H1 (cell line): ENCODE data around the gene B4GAT1. TPM values are rescaled to one million over a fixed set of nuclear protein-coding genes. Genes with fewer than 3 reads are reported as not detected.

ENCODE experiments used
- CTCF ChIA-PET: fragments of 300-600 bp; sonication (Branson Sonifier 250); formaldehyde crosslinking; loops from one replicate; lab custom pipeline; 2021; ENCODE audit not compliant: partially characterized antibody; lab: Charles Lee
- POLR2A ChIA-PET: fragments of 300-600 bp; sonication (Branson Sonifier 250); formaldehyde crosslinking; loops from one replicate; lab custom pipeline; 2021; ENCODE audit warnings: inconsistent platforms; ENCODE audit not compliant: partially characterized antibody; lab: Charles Lee
- DNase-seq, 2 experiments: peaks; one replicate each; pipeline versions ENCODE4 v3.0.0 to v3.0.0-alpha.2; 2010 to 2022; ENCODE audit warnings: low spot score in 2 of 2, low read depth in 1 of 2, mixed read lengths in 1 of 2
- FAIRE-seq: peaks from 2 replicates; lab custom pipeline; 2011; peaks lifted over from hg19 to GRCh38; lab: Jason Lieb, UNC
- H2AFZ ChIP-seq: 2 replicates; pipeline ENCODE4 v1.8.1; 2012; ENCODE audit warnings: low read length, inconsistent platforms
- H2AK5ac ChIP-seq: 2 replicates; pipeline ENCODE4 v1.6.1; 2013; ENCODE audit warnings: low read depth, low read length
- H2BK120ac ChIP-seq: replicated peaks from 2 replicates; pipeline ENCODE3; 2013; ENCODE audit warnings: low read depth, low read length, inconsistent platforms
- H2BK12ac ChIP-seq: 2 replicates; pipeline ENCODE4 v1.6.1; 2013; ENCODE audit warnings: low read depth, low read length
- H2BK15ac ChIP-seq: 2 replicates; pipeline ENCODE4 v1.6.1; 2013; ENCODE audit warnings: low read length
- H2BK20ac ChIP-seq: 2 replicates; pipeline ENCODE4 v1.6.1; 2013; ENCODE audit warnings: low read length
- H2BK5ac ChIP-seq: 2 replicates; pipeline ENCODE4 v1.6.1; 2013; ENCODE audit warnings: low read depth, low read length
- H3K14ac ChIP-seq: 2 replicates; pipeline ENCODE4 v1.6.1; 2013; ENCODE audit warnings: inconsistent platforms; ENCODE audit not compliant: insufficient read length
- H3K18ac ChIP-seq: 2 replicates; pipeline ENCODE4 v1.6.1; 2013; ENCODE audit warnings: low read length; ENCODE audit errors: extremely low read depth
- H3K23ac ChIP-seq: 2 replicates; pipeline ENCODE4 v1.6.1; 2013; ENCODE audit warnings: inconsistent platforms; ENCODE audit not compliant: insufficient read length
- H3K23me2 ChIP-seq: 2 replicates; pipeline ENCODE4 v1.6.1; 2013; ENCODE audit warnings: low read depth, low read length
- H3K27ac ChIP-seq: 2 replicates; pipeline ENCODE4 v1.6.1; 2011; ENCODE audit warnings: low read depth, low read length, inconsistent platforms
- H3K27me3 ChIP-seq, 4 experiments: replicated peaks in 1 of 4; 1 replicate in 1 of 4; 2 replicates in 3 of 4; pipeline versions ENCODE4 v1.6.1 to v1.8.1; 2011 to 2013; ENCODE audit warnings: low read length in 3 of 4, mild to moderate bottlenecking in 3 of 4, inconsistent platforms in 2 of 4, mixed read lengths in 2 of 4, moderate library complexity in 1 of 4; ENCODE audit not compliant: control insufficient read depth in 3 of 4, insufficient read depth in 3 of 4; ENCODE audit errors: extremely low read depth in 1 of 4
- H3K36me3 ChIP-seq, 4 experiments: 2 replicates each; pipeline versions ENCODE4 v1.6.1 to v1.8.1; 2011 to 2013; ENCODE audit warnings: mild to moderate bottlenecking in 4 of 4, low read length in 3 of 4, moderate library complexity in 2 of 4, control low read depth in 1 of 4, inconsistent platforms in 1 of 4; ENCODE audit not compliant: insufficient read depth in 4 of 4, control insufficient read depth in 2 of 4
- H3K4ac ChIP-seq: replicated peaks from 2 replicates; pipeline ENCODE3; 2013; ENCODE audit warnings: low read length, low read depth, mixed read lengths, inconsistent platforms; ENCODE audit not compliant: insufficient read length
- H3K4me1 ChIP-seq, 4 experiments: replicated peaks in 1 of 4; 1 replicate in 1 of 4; 2 replicates in 3 of 4; pipeline versions ENCODE4 v1.6.1 to v1.8.1; 2011 to 2013; ENCODE audit warnings: low read length in 3 of 4, inconsistent platforms in 2 of 4, mixed read lengths in 1 of 4; ENCODE audit not compliant: insufficient read depth in 4 of 4, control insufficient read depth in 3 of 4
- H3K4me2 ChIP-seq, 2 experiments: 2 replicates each; pipeline versions ENCODE4 v1.6.1 to v1.8.1; 2011 to 2013; ENCODE audit warnings: low read depth in 2 of 2, low read length in 2 of 2, control low read depth in 1 of 2, inconsistent platforms in 1 of 2, mild to moderate bottlenecking in 1 of 2; ENCODE audit not compliant: insufficient read depth in 1 of 2
- H3K4me3 ChIP-seq, 4 experiments: fragments of 200-600, 300-600 bp in 1 of 4; sonication (generic), shearing (Covaris generic), sonication (Bioruptor Twin) in 1 of 4; 2 replicates each; pipeline versions ENCODE4 v1.5.1 to v1.8.1; 2011 to 2016; ENCODE audit warnings: low read length in 4 of 4, low read depth in 3 of 4, control low read depth in 2 of 4, inconsistent platforms in 2 of 4, mild to moderate bottlenecking in 2 of 4, mixed read lengths in 1 of 4, moderate library complexity in 1 of 4; ENCODE audit not compliant: insufficient read depth in 2 of 4; ENCODE audit errors: extremely low read depth in 1 of 4
- H3K56ac ChIP-seq: replicated peaks from 2 replicates; pipeline ENCODE3; 2013; ENCODE audit warnings: low read depth, mild to moderate bottlenecking, mixed read lengths, low read length, inconsistent platforms; ENCODE audit not compliant: insufficient read length
- H3K79me1 ChIP-seq: 2 replicates; pipeline ENCODE4 v1.6.1; 2013; ENCODE audit warnings: low read depth, low read length, control low read depth
- H3K79me2 ChIP-seq, 2 experiments: 2 replicates each; pipeline versions ENCODE4 v1.6.1 to v1.8.1; 2012 to 2013; ENCODE audit warnings: low read length in 2 of 2, mild to moderate bottlenecking in 2 of 2, inconsistent platforms in 1 of 2; ENCODE audit not compliant: insufficient read depth in 2 of 2, control insufficient read depth in 1 of 2
- H3K9ac ChIP-seq, 4 experiments: replicated peaks in 1 of 4; 1 replicate in 1 of 4; 2 replicates in 3 of 4; pipeline versions ENCODE4 v1.6.1 to v1.8.1; 2011 to 2013; ENCODE audit warnings: low read depth in 3 of 4, low read length in 3 of 4, control low read depth in 2 of 4, mild to moderate bottlenecking in 2 of 4, moderate library complexity in 2 of 4, inconsistent platforms in 1 of 4; ENCODE audit errors: extremely low read depth in 1 of 4
- H3K9me3 ChIP-seq, 2 experiments: 2 replicates each; pipeline versions ENCODE4 v1.6.1 to v1.8.1; 2012 to 2013; ENCODE audit warnings: mild to moderate bottlenecking in 2 of 2, moderate library complexity in 2 of 2, control low read depth in 1 of 2, inconsistent platforms in 1 of 2, low read depth in 1 of 2, low read length in 1 of 2, mixed read lengths in 1 of 2; ENCODE audit not compliant: insufficient read depth in 2 of 2
- H4K20me1 ChIP-seq, 2 experiments: replicated peaks in 1 of 2; 2 replicates each; pipeline versions ENCODE3 to v1.8.1; 2011 to 2013; ENCODE audit warnings: inconsistent platforms in 2 of 2, low read length in 2 of 2, mild to moderate bottlenecking in 1 of 2; ENCODE audit not compliant: insufficient read depth in 2 of 2, control insufficient read depth in 1 of 2
- H4K5ac ChIP-seq: 2 replicates; pipeline ENCODE4 v1.6.1; 2013; ENCODE audit warnings: low read length, low read depth, mixed read lengths, inconsistent platforms; ENCODE audit not compliant: insufficient read length
- H4K8ac ChIP-seq: 2 replicates; pipeline ENCODE4 v1.8.0; 2013; ENCODE audit warnings: mild to moderate bottlenecking, moderate library complexity, low read length, inconsistent platforms; ENCODE audit not compliant: insufficient read depth; ENCODE audit errors: extremely low read depth
- H4K91ac ChIP-seq: replicated peaks from 2 replicates; pipeline ENCODE3; 2013; ENCODE audit warnings: low read length, mixed read lengths, inconsistent platforms; ENCODE audit not compliant: insufficient read length
- BCL11A ChIP-seq, 2 experiments: IDR thresholded peaks; one replicate each; pipeline ENCODE4 v1.6.1; 2011; ENCODE audit warnings: low read depth in 2 of 2, low read length in 2 of 2, mild to moderate bottlenecking in 2 of 2
- CEBPB ChIP-seq: IDR thresholded peaks from 2 replicates; pipeline ENCODE4 v1.6.1; 2012; ENCODE audit warnings: low read depth, low read length
- CREB1 ChIP-seq: IDR thresholded peaks from 2 replicates; pipeline ENCODE4 v1.6.1; 2012; ENCODE audit warnings: inconsistent platforms
- EZH2 ChIP-seq: fragments of 200-600 bp; sonication (generic); IDR thresholded peaks from 2 replicates; pipeline ENCODE4 v1.7.1; 2012; ENCODE audit warnings: low read depth, mild to moderate bottlenecking, moderate library complexity, low read length, inconsistent platforms; ENCODE audit not compliant: severe bottlenecking
- JUN ChIP-seq: IDR thresholded peaks from 2 replicates; pipeline ENCODE4 v1.6.1; 2011; ENCODE audit warnings: low read depth, mild to moderate bottlenecking, improper control_type of control experiment, low read length
- KDM4A ChIP-seq: IDR thresholded peaks from one replicate; pipeline ENCODE4 v1.7.1; 2012; ENCODE audit warnings: low read depth, mild to moderate bottlenecking, moderate library complexity, low read length, inconsistent platforms; ENCODE audit not compliant: severe bottlenecking
- RBBP5 ChIP-seq: IDR thresholded peaks from 2 replicates; pipeline ENCODE4 v1.7.1; 2012; ENCODE audit warnings: low read depth, mild to moderate bottlenecking, inconsistent platforms, low read length, moderate library complexity, borderline replicate concordance
- SRF ChIP-seq: IDR thresholded peaks from 2 replicates; pipeline ENCODE4 v1.6.1; 2011; ENCODE audit warnings: mild to moderate bottlenecking, low read depth, low read length, moderate library complexity
- WGBS, 2 experiments: shearing (Covaris generic) in 1 of 2; methylation state at CpG; one replicate each; pipeline versions ENCODE4 v1.1.6 to v1.1.7; 2013 to 2015; ENCODE audit warnings: low lambda C conversion rate in 2 of 2, mixed read lengths in 2 of 2, inconsistent platforms in 1 of 2, low coverage in 1 of 2, missing lambda C conversion rate in 1 of 2; ENCODE audit not compliant: insufficient replicate concordance in 2 of 2, insufficient coverage in 1 of 2, insufficient read length in 1 of 2; ENCODE audit errors: extremely low coverage in 1 of 2, missing lambda C conversion rate in 1 of 2; 5-methylcytosine and 5-hydroxymethylcytosine counted together
- polyA plus RNA-seq, 7 experiments: library from polyadenylated mRNA; depleted of rRNA in 3 of 7; stranded (reverse) in 5 of 7; unstranded in 2 of 7; fragments of >200 nt in 5 of 7; fragments of 200-250 nt in 2 of 7; gene quantifications; 1 replicate in 5 of 7; 2 replicates in 1 of 7; 4 replicates in 1 of 7; pipeline versions ENCODE4 v1.2.1 to v1.2.3, GENCODE V29; 2011 to 2013; ENCODE audit warnings: missing spikeins in 2 of 7, mixed read lengths in 2 of 7
- total RNA-seq: library from RNA; stranded (reverse); fragmentation: NEBNext Ultra II Directional; extraction: Animal tissue kit (Norgen Biotek cat#: 25700); gene quantifications from 2 replicates; pipeline ENCODE4 v1.2.1, GENCODE V29; 2021
- TF ChIP-seq, protein P1 (sequence below), 3 experiments: IDR thresholded peaks; 1 replicate in 2 of 3; 2 replicates in 1 of 3; pipeline versions ENCODE4 v1.5.1 to v1.6.1; 2011; ENCODE audit warnings: low read length in 3 of 3, mild to moderate bottlenecking in 3 of 3, inconsistent platforms in 2 of 3, low read depth in 1 of 3, moderate library complexity in 1 of 3; ENCODE audit not compliant: insufficient read depth in 1 of 3; ENCODE audit errors: control extremely low read depth in 1 of 3
- TF ChIP-seq, protein P2 (sequence below): IDR thresholded peaks from 2 replicates; pipeline ENCODE4 v1.6.1; 2011; ENCODE audit warnings: low read length, improper control_type of control experiment

B4GAT1 gene
- total and polyA plus RNA-seq, 2 of the 8 experiments (the other 6 are each of a cell fraction or from before 2014, with no cell fraction given) = 22.2 to 27.8 TPM

DNA sequence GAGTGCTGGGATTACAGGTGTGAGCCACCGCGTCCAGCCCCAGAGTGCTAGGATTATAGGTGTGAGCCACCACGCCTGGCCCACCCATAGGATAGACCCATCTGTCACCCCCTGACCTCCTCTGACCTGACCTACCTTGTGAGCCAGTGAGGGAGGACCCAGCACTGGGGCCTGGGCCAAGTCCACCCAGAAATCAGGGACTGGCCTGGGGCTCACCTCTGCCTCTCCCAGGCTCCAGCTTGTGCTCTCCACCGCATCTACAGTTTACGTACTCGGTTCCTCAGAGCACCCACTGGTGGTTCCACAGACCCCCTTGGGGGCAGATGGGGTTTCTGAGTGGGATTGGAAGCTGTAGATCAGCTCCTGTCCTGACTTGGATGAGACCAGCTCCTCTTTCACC, 17.7 kb upstream of the B4GAT1 start:
- Histone ChIP-seq H3K4me2 (no peak overlapping the region), H2BK5ac (no peak overlapping the region), H3K79me2 (peaks cover 0 to 10% of the 10 kb centered on the region in 2 experiments; a peak in 2 of 4 replicates), H3K79me1 (peaks cover 9% of the 10 kb centered on the region; the same call in 1 of the 2 replicates), H3K27me3 (no peaks in the 10 kb centered on the region), H2BK12ac (no peak overlapping the region), H2BK15ac (no peak overlapping the region), H3K4me1 (peaks cover 0 to 6% (median 6%) of the 10 kb centered on the region in 4 experiments; a peak in 6 of 7 replicates), H4K5ac (no peak overlapping the region), H2AFZ (no peak overlapping the region), H3K4ac (no peak overlapping the region), H2BK120ac (no peak overlapping the region), H4K20me1 (peaks cover 11 to 42% of the 10 kb centered on the region in 2 experiments), H4K8ac (no peak overlapping the region), H3K56ac (no peak overlapping the region), H4K91ac (no peak overlapping the region), H3K23me2 (peaks cover 3% of the 10 kb centered on the region; the same call in 1 of the 2 replicates), H2BK20ac (no peak overlapping the region), H3K23ac (no peak overlapping the region), H3K27ac (no peak overlapping the region), H3K9me3 (no peaks in the 10 kb centered on the region), H3K9ac (no peak overlapping the region), H2AK5ac (no peak overlapping the region), H3K18ac (no peak overlapping the region), H3K14ac (no peak overlapping the region), H3K4me3 (no peak overlapping the region), H3K36me3 (peaks cover 26 to 64% (median 61%) of the 10 kb centered on the region in 4 experiments)
- no peak for FAIRE-seq
- ChIA-PET POLR2A (interaction anchor here (0.6 to 28.7 kb wide), 4 partner anchors 3 to 72 kb away, joined by 3 to 487 read pairs (median 248); partner anchors contain the start of genes B4GAT1, BRMS1 and SLC29A2), CTCF (interaction anchor here (0.9 to 4.4 kb wide), 10 partner anchors 8 to 378 kb away, joined by 3 to 39 read pairs (median 3); partner anchors contain the start of genes B4GAT1, BRMS1 and MRPL11)
- WGBS, 2 experiments = 89% methylated on average over 6 of the region's 6 CpGs; no CpG with 5 or more reads in 1 of the 2 experiments
- no peak for DNase-seq
- no peak for TF ChIP-seq CREB1
- TF ChIP-seq JUN = no peak
- TF ChIP-seq, protein P1, sequence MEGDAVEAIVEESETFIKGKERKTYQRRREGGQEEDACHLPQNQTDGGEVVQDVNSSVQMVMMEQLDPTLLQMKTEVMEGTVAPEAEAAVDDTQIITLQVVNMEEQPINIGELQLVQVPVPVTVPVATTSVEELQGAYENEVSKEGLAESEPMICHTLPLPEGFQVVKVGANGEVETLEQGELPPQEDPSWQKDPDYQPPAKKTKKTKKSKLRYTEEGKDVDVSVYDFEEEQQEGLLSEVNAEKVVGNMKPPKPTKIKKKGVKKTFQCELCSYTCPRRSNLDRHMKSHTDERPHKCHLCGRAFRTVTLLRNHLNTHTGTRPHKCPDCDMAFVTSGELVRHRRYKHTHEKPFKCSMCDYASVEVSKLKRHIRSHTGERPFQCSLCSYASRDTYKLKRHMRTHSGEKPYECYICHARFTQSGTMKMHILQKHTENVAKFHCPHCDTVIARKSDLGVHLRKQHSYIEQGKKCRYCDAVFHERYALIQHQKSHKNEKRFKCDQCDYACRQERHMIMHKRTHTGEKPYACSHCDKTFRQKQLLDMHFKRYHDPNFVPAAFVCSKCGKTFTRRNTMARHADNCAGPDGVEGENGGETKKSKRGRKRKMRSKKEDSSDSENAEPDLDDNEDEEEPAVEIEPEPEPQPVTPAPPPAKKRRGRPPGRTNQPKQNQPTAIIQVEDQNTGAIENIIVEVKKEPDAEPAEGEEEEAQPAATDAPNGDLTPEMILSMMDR (IDR thresholded peaks at IDR 0.05; ENCODE audit: control extremely low read depth in 1 of 3, insufficient read depth in 1 of 3, low read depth in 1 of 3, low read length in 3 of 3) = no peak
- TF ChIP-seq CEBPB = no peak
- no peak for TF ChIP-seq RBBP5
- TF ChIP-seq, protein P2, sequence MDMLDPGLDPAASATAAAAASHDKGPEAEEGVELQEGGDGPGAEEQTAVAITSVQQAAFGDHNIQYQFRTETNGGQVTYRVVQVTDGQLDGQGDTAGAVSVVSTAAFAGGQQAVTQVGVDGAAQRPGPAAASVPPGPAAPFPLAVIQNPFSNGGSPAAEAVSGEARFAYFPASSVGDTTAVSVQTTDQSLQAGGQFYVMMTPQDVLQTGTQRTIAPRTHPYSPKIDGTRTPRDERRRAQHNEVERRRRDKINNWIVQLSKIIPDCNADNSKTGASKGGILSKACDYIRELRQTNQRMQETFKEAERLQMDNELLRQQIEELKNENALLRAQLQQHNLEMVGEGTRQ = no peak
- no peak for TF ChIP-seq SRF
- no peak for TF ChIP-seq EZH2
- no peak for TF ChIP-seq KDM4A
- no peak for TF ChIP-seq BCL11A (IDR thresholded peaks at IDR 0.05; ENCODE audit: low read depth in 2 of 2, low read length in 2 of 2)
